A549 (cell line): Measurements from ENCODE around the gene CD69. TPM values are rescaled to one million over a fixed set of nuclear protein-coding genes. Genes with fewer than 3 reads are reported as not detected.

Experiments used
- ATAC-seq, 2 experiments: fragments of 200-7000 bp in 1 of 2; fragments of >200 bp in 1 of 2; cut with Nextera tagmentation in 1 of 2; cut with Tn5 transposase in 1 of 2; 3 replicates each; pipeline versions ENCODE4 v1.8.0 to v1.9.1; 2018 to 2020; ENCODE audit warnings: mild to moderate bottlenecking in 1 of 2, moderate library complexity in 1 of 2
- CTCF ChIA-PET: fragments of 300-600 bp; sonication (Branson Sonifier 250); formaldehyde crosslinking; extraction: SDS; loops from one replicate; lab custom pipeline; 2021; ENCODE audit warnings: antibody characterized with exemption, inconsistent platforms; lab: Yijun Ruan, JAX
- POLR2A ChIA-PET: fragments of 350-600 bp; formaldehyde crosslinking; extraction: SDS; loops from one replicate; lab custom pipeline; 2021; ENCODE audit warnings: antibody characterized with exemption, inconsistent platforms; lab: Yijun Ruan, JAX
- DNase-seq, 2 experiments: peaks; one replicate each; pipeline versions ENCODE4 v3.0.0 to v3.0.0-alpha.2; 2011 to 2016; ENCODE audit warnings: low read depth in 1 of 2, low spot score in 1 of 2
- FAIRE-seq: peaks from 2 replicates; lab custom pipeline; 2011; peaks lifted over from hg19 to GRCh38; lab: Jason Lieb, UNC
- H3K27ac ChIP-seq, 2 experiments: fragments of >200 bp; sonication (Bioruptor Twin); formaldehyde crosslinking; 3 replicates each; pipeline ENCODE4 v1.5.1; 2016 to 2017
- H3K4me1 ChIP-seq: fragments of >200 bp; sonication (Bioruptor Twin); formaldehyde crosslinking; 3 replicates; pipeline ENCODE4 v1.6.1; 2016
- H3K4me2 ChIP-seq: fragments of >200 bp; sonication (Bioruptor Twin); formaldehyde crosslinking; 3 replicates; pipeline ENCODE4 v1.6.1; 2016
- H3K4me3 ChIP-seq: fragments of >200 bp; sonication (Bioruptor Twin); formaldehyde crosslinking; 3 replicates; pipeline ENCODE4 v1.5.1; 2016
- H3K9me3 ChIP-seq: fragments of >200 bp; sonication (Bioruptor Twin); formaldehyde crosslinking; 3 replicates; pipeline ENCODE4 v1.6.1; 2016
- CBX8 ChIP-seq: fragments of 200-600 bp; sonication (generic); IDR thresholded peaks from 2 replicates; pipeline ENCODE4 v1.6.1; 2016
- CEBPB ChIP-seq, 2 experiments: fragments of >200 bp in 1 of 2; sonication (Bioruptor Twin) in 1 of 2; formaldehyde crosslinking in 1 of 2; IDR thresholded peaks; 2 replicates each; pipeline ENCODE4 v1.6.1; 2012 to 2016
- CHD2 ChIP-seq: fragments of 150-350 bp; IDR thresholded peaks from 2 replicates; pipeline ENCODE4 v1.6.1; 2014; ENCODE audit warnings: low read length; ENCODE audit not compliant: partially characterized antibody
- EHF ChIP-seq: fragments of 250-450 bp; sonication (Bioruptor Pico); IDR thresholded peaks from 2 replicates; pipeline ENCODE4 v1.5.0; 2020; ENCODE audit warnings: mild to moderate bottlenecking
- FOXS1 ChIP-seq: fragments of 250-450 bp; sonication (Bioruptor Pico); IDR thresholded peaks from 2 replicates; pipeline ENCODE4 v1.5.0; 2020; ENCODE audit warnings: mild to moderate bottlenecking, moderate library complexity
- GATA3 ChIP-seq: IDR thresholded peaks from 2 replicates; pipeline ENCODE4 v1.6.1; 2012; ENCODE audit warnings: borderline replicate concordance
- HOXA7 ChIP-seq: fragments of 250-450 bp; sonication (Bioruptor Pico); IDR thresholded peaks from 2 replicates; pipeline ENCODE4 v1.5.0; 2020; ENCODE audit warnings: mild to moderate bottlenecking, moderate library complexity
- HOXB13 ChIP-seq: fragments of 250-450 bp; sonication (Bioruptor Pico); IDR thresholded peaks from 2 replicates; pipeline ENCODE4 v1.5.0; 2020; ENCODE audit warnings: low read depth, mild to moderate bottlenecking, moderate library complexity
- JUNB ChIP-seq: fragments of >200 bp; sonication (Bioruptor Twin); formaldehyde crosslinking; IDR thresholded peaks from 2 replicates; pipeline ENCODE4 v1.6.1; 2016
- KDM1A ChIP-seq: fragments of 200-600 bp; sonication (generic); IDR thresholded peaks from 2 replicates; pipeline ENCODE4 v1.6.1; 2016; ENCODE audit warnings: low read depth, mild to moderate bottlenecking
- KDM5A ChIP-seq: fragments of 200-600 bp; sonication (generic); IDR thresholded peaks from 2 replicates; pipeline ENCODE4 v1.6.1; 2016; ENCODE audit warnings: antibody characterized with exemption, mild to moderate bottlenecking
- MAZ ChIP-seq: fragments of 150-350 bp; IDR thresholded peaks from 2 replicates; pipeline ENCODE4 v1.6.1; 2014; ENCODE audit warnings: antibody characterized with exemption, low read depth, low read length, borderline replicate concordance
- NPAS2 ChIP-seq: fragments of 250-450 bp; sonication (Bioruptor Pico); IDR thresholded peaks from 2 replicates; pipeline ENCODE4 v1.8.0; 2022; ENCODE audit warnings: mild to moderate bottlenecking, moderate library complexity, borderline replicate concordance
- POLR2A ChIP-seq: IDR thresholded peaks from 2 replicates; pipeline ENCODE4 v1.6.1; 2012; ENCODE audit warnings: mild to moderate bottlenecking, low read length
- POLR2AphosphoS2 ChIP-seq: conservative IDR thresholded peaks from 2 replicates; pipeline ENCODE4 v1.6.1; 2012; ENCODE audit warnings: low read length, improper control_type of control experiment, inconsistent platforms
- RAD21 ChIP-seq, 2 experiments: fragments of >200 bp in 1 of 2; sonication (Bioruptor Twin) in 1 of 2; formaldehyde crosslinking in 1 of 2; IDR thresholded peaks in 1 of 2; conservative IDR thresholded peaks in 1 of 2; 2 replicates in 1 of 2; 3 replicates in 1 of 2; pipeline ENCODE4 v1.6.1; 2012 to 2018; ENCODE audit warnings: inconsistent platforms in 1 of 2
- RARB ChIP-seq: fragments of 250-450 bp; sonication (Bioruptor Pico); IDR thresholded peaks from 2 replicates; pipeline ENCODE4 v1.8.0; 2021; ENCODE audit warnings: mild to moderate bottlenecking, moderate library complexity
- RCOR1 ChIP-seq: fragments of 150-350 bp; IDR thresholded peaks from 2 replicates; pipeline ENCODE4 v1.6.1; 2014; ENCODE audit warnings: antibody characterized with exemption, low read length, low read depth
- RFX5 ChIP-seq: fragments of 450-650 bp; IDR thresholded peaks from 2 replicates; pipeline ENCODE4 v1.7.1; 2014; ENCODE audit warnings: antibody characterized with exemption, mild to moderate bottlenecking, moderate library complexity
- SMC3 ChIP-seq: fragments of >200 bp; sonication (Bioruptor Twin); formaldehyde crosslinking; IDR thresholded peaks from 3 replicates; pipeline ENCODE4 v1.6.1; 2018; ENCODE audit warnings: inconsistent platforms
- TFCP2L1 ChIP-seq: fragments of 250-450 bp; sonication (Bioruptor Pico); IDR thresholded peaks from 2 replicates; pipeline ENCODE4 v1.5.0; 2021; ENCODE audit warnings: mild to moderate bottlenecking
- TP53 ChIP-seq: fragments of 250-450 bp; sonication (Bioruptor Pico); IDR thresholded peaks from 2 replicates; pipeline ENCODE4 v1.5.0; 2021; ENCODE audit warnings: mild to moderate bottlenecking, moderate library complexity
- ZC3H11A ChIP-seq: fragments of 450-650 bp; IDR thresholded peaks from 2 replicates; pipeline ENCODE4 v1.6.1; 2014; ENCODE audit warnings: antibody characterized with exemption, mild to moderate bottlenecking
- WGBS: methylation state at CpG from one replicate; pipeline ENCODE4 v1.1.6; 2017; ENCODE audit errors: missing lambda C conversion rate; 5-methylcytosine and 5-hydroxymethylcytosine counted together
- polyA plus RNA-seq, 4 experiments: library from polyadenylated mRNA; depleted of rRNA in 3 of 4; stranded (reverse); fragments of >200 nt; fragmentation: RNase III in 1 of 4; extraction: RNeasy Plus Mini Kit Qiagen cat#74134 plus additional on column Dnase treatment in 1 of 4; gene quantifications; 2 replicates in 3 of 4; 3 replicates in 1 of 4; pipeline ENCODE4 v1.2.3, GENCODE V29; 2011 to 2017
- TF ChIP-seq, protein P1 (sequence below): fragments of >200 bp; sonication (Bioruptor Twin); formaldehyde crosslinking; IDR thresholded peaks from 3 replicates; pipeline ENCODE4 v1.5.1; 2016

Gene CD69
- polyA plus RNA-seq, 2 of the 4 experiments (the other 2 are of a cell fraction) = not detected

DNA sequence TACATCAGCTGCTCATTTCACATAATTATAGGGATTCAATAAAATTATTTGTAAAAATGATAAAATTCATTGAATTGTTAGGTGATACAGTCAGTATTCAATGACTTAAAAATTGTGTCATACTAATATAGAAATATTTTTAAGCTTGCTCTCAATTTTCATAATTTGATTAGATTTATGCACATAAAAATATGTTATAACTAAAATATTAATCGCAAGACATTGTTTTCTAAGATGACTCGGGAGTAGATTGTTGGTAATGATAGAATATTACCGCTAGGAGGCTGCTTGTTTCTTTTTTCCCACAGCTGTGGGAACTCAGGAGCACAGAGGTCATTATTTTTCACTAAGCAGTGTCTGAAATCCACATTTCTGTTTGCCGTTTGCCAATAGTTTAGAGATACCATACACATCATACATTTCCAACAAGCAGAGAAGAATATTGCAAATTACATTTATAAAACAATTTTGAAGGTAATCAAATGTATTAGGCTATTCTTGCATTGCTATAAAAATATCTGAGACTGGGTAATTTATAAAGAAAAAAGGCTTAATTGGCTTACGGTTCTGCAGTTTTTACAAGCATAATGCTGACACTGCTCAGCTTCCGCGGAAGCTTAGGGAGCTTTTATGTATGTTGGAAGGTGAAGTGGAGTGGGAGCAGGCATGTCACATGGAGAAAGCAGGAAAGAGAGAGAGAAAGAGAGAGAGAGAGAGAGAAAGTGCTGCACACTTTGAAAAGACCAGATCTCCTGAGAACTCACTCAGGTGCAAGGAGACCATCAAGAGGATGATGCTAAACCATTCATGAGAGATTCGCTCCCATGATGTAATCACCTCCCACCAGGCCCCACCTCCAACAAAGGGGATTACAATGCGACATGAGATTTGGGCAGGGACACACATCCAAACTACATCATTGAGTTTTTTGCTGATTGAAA, 9.2 kb downstream of the CD69 start:
- ChIA-PET CTCF (interaction anchor here (0.7 to 6.0 kb wide), 37 partner anchors 9 to 438 kb away, joined by 3 to 41 read pairs (median 5); partner anchors contain the start of genes CD69, CLEC12B, CLEC2A and CLECL1), POLR2A (no interaction called here)
- H3K4me1 ChIP-seq = 0 out of 3 replicates have a peak, but pooled peaks cover 3% of the 10 kb centered on the region
- peak overlapping the region; percentile 78 for H3K4me2 ChIP-seq
- ATAC-seq (peak; percentile 67 to 83; a peak in 4 of 6 replicates), FAIRE-seq (no peak), DNase-seq (peak; percentile 36 to 45)
- H3K27ac ChIP-seq = no peak overlapping the region
- WGBS = 38% methylated on average over 9 of the region's 9 CpGs
- no peak for TF ChIP-seq GATA3
- TF ChIP-seq RAD21 (conservative IDR thresholded peaks at IDR 0.05 in 1 of 2, IDR thresholded peaks at IDR 0.05 in 1 of 2) = peak in 1 of 2 experiments; percentile 27; a peak in 1 of 5 replicates
- TF ChIP-seq HOXA7 (CRISPR knock-in tag) = no peak
- no peak for TF ChIP-seq POLR2AphosphoS2
- TF ChIP-seq HOXB13 (CRISPR knock-in tag) = no peak
- peak; percentile 24; the same call in 1 of the 3 replicates for TF ChIP-seq SMC3
- TF ChIP-seq KDM5A = no peak
- TF ChIP-seq KDM1A = no peak
- TF ChIP-seq RARB (CRISPR knock-in tag) = no peak
- H3K9me3 ChIP-seq = no peaks in the 10 kb centered on the region
- H3K4me3 ChIP-seq = 0 out of 3 replicates have a peak overlapping the region, but pooled peaks have one; percentile 16

- FAIRE-seq = no peak
These were observed 10.2 kb downstream of the CD69 start for GRCh38 chr12:9750276-9751203.

More at GRCh38 chr12:9750276-9751203, 10.2 kb downstream of the CD69 start:
- Histone ChIP-seq H3K27ac (no peak overlapping the region), H3K4me1 (0 out of 3 replicates have a peak, but pooled peaks cover 3% of the 10 kb centered on the region), H3K4me2 (peak overlapping the region; percentile 78), H3K9me3 (no peaks in the 10 kb centered on the region), H3K4me3 (0 out of 3 replicates have a peak overlapping the region, but pooled peaks have one; percentile 16)
- peak; percentile 88 to 97 for ATAC-seq
- CTCF ChIA-PET = interaction anchor here (0.6 to 6.0 kb wide), 48 partner anchors 8 to 439 kb away, joined by 3 to 41 read pairs (median 4); partner anchors contain the start of genes CD69, CLEC12B, CLEC2A and CLECL1
- WGBS = 6% methylated on average over 20 of the region's 20 CpGs
- DNase-seq = peak; percentile 74 to 77
- POLR2A ChIA-PET = no interaction called here
- TF ChIP-seq ZC3H11A = no peak
- no peak for TF ChIP-seq FOXS1 (CRISPR knock-in tag)
- no peak for TF ChIP-seq CEBPB (IDR thresholded peaks at IDR 0.05)
- peak; percentile 68 to 79 for TF ChIP-seq RAD21 (conservative IDR thresholded peaks at IDR 0.05 in 1 of 2, IDR thresholded peaks at IDR 0.05 in 1 of 2)
- no peak for TF ChIP-seq HOXB13 (CRISPR knock-in tag)
- TF ChIP-seq POLR2AphosphoS2 = no peak
- no peak for TF ChIP-seq POLR2A
- TF ChIP-seq, protein P1, sequence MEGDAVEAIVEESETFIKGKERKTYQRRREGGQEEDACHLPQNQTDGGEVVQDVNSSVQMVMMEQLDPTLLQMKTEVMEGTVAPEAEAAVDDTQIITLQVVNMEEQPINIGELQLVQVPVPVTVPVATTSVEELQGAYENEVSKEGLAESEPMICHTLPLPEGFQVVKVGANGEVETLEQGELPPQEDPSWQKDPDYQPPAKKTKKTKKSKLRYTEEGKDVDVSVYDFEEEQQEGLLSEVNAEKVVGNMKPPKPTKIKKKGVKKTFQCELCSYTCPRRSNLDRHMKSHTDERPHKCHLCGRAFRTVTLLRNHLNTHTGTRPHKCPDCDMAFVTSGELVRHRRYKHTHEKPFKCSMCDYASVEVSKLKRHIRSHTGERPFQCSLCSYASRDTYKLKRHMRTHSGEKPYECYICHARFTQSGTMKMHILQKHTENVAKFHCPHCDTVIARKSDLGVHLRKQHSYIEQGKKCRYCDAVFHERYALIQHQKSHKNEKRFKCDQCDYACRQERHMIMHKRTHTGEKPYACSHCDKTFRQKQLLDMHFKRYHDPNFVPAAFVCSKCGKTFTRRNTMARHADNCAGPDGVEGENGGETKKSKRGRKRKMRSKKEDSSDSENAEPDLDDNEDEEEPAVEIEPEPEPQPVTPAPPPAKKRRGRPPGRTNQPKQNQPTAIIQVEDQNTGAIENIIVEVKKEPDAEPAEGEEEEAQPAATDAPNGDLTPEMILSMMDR = peak; percentile 75
- TF ChIP-seq MAZ = no peak
- TF ChIP-seq RFX5 = no peak
- TF ChIP-seq SMC3 = peak; percentile 52; the same call in 2 of the 3 replicates
- TF ChIP-seq EHF (CRISPR knock-in tag) = no peak
- no peak for TF ChIP-seq GATA3
- no peak for TF ChIP-seq CHD2
- TF ChIP-seq TP53 = no peak
- no peak for TF ChIP-seq JUNB
- TF ChIP-seq CBX8 = no peak
- TF ChIP-seq RCOR1 = no peak
- TF ChIP-seq TFCP2L1 = no peak
- no peak for TF ChIP-seq NPAS2
